ENCODE data around the gene EXOC6.

- no peak for TF ChIP-seq CTCF (IDR thresholded peaks at IDR 0.05; ENCODE audit: poor library complexity, severe bottlenecking)
- no peak for TF ChIP-seq EZH2 (IDR thresholded peaks at IDR 0.05; ENCODE audit: borderline replicate concordance, insufficient read depth, low read length, poor library complexity, severe bottlenecking)
- TF ChIP-seq EP300 (conservative IDR thresholded peaks at IDR 0.05; ENCODE audit: poor library complexity, severe bottlenecking) = no peak
- no peak for TF ChIP-seq SMC3 (conservative IDR thresholded peaks at IDR 0.05; ENCODE audit: poor library complexity)
- no peak for TF ChIP-seq RAD21 (conservative IDR thresholded peaks at IDR 0.05)
- no peak for TF ChIP-seq REST (IDR thresholded peaks at IDR 0.05; ENCODE audit: borderline replicate concordance)
- no peak for TF ChIP-seq POLR2AphosphoS5 (IDR thresholded peaks at IDR 0.05)
- no peak for TF ChIP-seq TAF1 (IDR thresholded peaks at IDR 0.05; ENCODE audit: low read depth)
Measured at GRCh38 chr10:92826061-92826460, 22.3 kb upstream of the EXOC6 start.

Measured in neural cell (in vitro differentiated cells).